Activated naive CD8-positive, alpha-beta T cell treated with anti-CD3 and anti-CD28 coated beads, Interleukin-2, amount 50 U/mL, for 24 hours (primary cell): Measurements from ENCODE around the gene CEP41.
"Not testable (repeated sequence)": the region's sequence is repeated elsewhere in the genome, so short reads cannot be mapped to it uniquely, and the experiment has no call there.

Experiments
- ATAC-seq: fragments of 150-1000 bp; cut with Tn5 transposase; one replicate; pipeline ENCODE4 v1.10.0; 2021
- DNase-seq: peaks from one replicate; pipeline ENCODE4 v3.0.0; 2021
- H3K27ac Mint-ChIP-seq: one replicate; pipeline ENCODE4 v1.8.0; 2021; ENCODE audit warnings: mild to moderate bottlenecking, mixed read lengths
- H3K27me3 Mint-ChIP-seq: one replicate; pipeline ENCODE4 v1.8.0; 2021; ENCODE audit warnings: mixed read lengths
- H3K36me3 Mint-ChIP-seq: one replicate; pipeline ENCODE4 v1.8.0; 2021; ENCODE audit warnings: low read depth, mixed read lengths
- H3K4me1 Mint-ChIP-seq: one replicate; pipeline ENCODE4 v1.8.0; 2021; ENCODE audit warnings: mixed read lengths
- H3K4me3 Mint-ChIP-seq: one replicate; pipeline ENCODE4 v1.8.0; 2021; ENCODE audit warnings: mild to moderate bottlenecking, moderate library complexity, mixed read lengths
- H3K9me3 Mint-ChIP-seq: one replicate; pipeline ENCODE4 v1.8.0; 2021; ENCODE audit warnings: mixed read lengths

The CEP41 gene

GRCh38 chr7:130475776-130476175 lies 35.0 kb upstream of the CEP41 start:
- H3K4me3 Mint-ChIP-seq: no peak overlapping the region
- H3K9me3 Mint-ChIP-seq: no peaks in the 10 kb centered on the region
- no peak for DNase-seq
- peaks cover 3% of the 10 kb centered on the region for H3K4me1 Mint-ChIP-seq
- no peak for ATAC-seq
- peaks cover 2% of the 10 kb centered on the region for H3K27me3 Mint-ChIP-seq
- H3K27ac Mint-ChIP-seq: no peak overlapping the region
- no peaks in the 10 kb centered on the region for H3K36me3 Mint-ChIP-seq

GRCh38 chr7:130473876-130474275 lies 33.1 kb upstream of the CEP41 start:
- DNase-seq (no peak), ATAC-seq (no peak)
- no peak overlapping the region for H3K27ac Mint-ChIP-seq
- H3K4me1 Mint-ChIP-seq: peaks cover 3% of the 10 kb centered on the region
- no peaks in the 10 kb centered on the region for H3K36me3 Mint-ChIP-seq
- H3K9me3 Mint-ChIP-seq: no peaks in the 10 kb centered on the region
- no peak overlapping the region for H3K4me3 Mint-ChIP-seq
- H3K27me3 Mint-ChIP-seq: no peaks in the 10 kb centered on the region

GRCh38 chr7:130473289-130473688 lies 32.5 kb upstream of the CEP41 start:
- no peak for ATAC-seq
- Mint-ChIP-seq H3K27me3 (no peaks in the 10 kb centered on the region), H3K27ac (no peak overlapping the region)

GRCh38 chr7:130471974-130472373 lies 31.2 kb upstream of the CEP41 start:
- DNase-seq: no peak
- Mint-ChIP-seq H3K36me3 (no peaks in the 10 kb centered on the region), H3K27ac (no peak overlapping the region), H3K4me3 (no peak overlapping the region), H3K27me3 (no peaks in the 10 kb centered on the region), H3K4me1 (peaks cover 3% of the 10 kb centered on the region), H3K9me3 (no peaks in the 10 kb centered on the region)
- ATAC-seq: no peak

More at GRCh38 chr7:130473289-130473688, 32.5 kb upstream of the CEP41 start:
- Mint-ChIP-seq H3K9me3 (no peaks in the 10 kb centered on the region), H3K4me3 (no peak overlapping the region), H3K4me1 (peaks cover 3% of the 10 kb centered on the region), H3K36me3 (no peaks in the 10 kb centered on the region)
- no peak for DNase-seq

- Mint-ChIP-seq H3K27ac (no peak overlapping the region), H3K4me3 (no peak overlapping the region), H3K4me1 (peaks cover 3% of the 10 kb centered on the region), H3K36me3 (no peaks in the 10 kb centered on the region), H3K9me3 (no peaks in the 10 kb centered on the region), H3K27me3 (no peaks in the 10 kb centered on the region)
- DNase-seq (no peak), ATAC-seq (no peak)
Observed at GRCh38 chr7:130468612-130469011, 27.8 kb upstream of the CEP41 start.

- Mint-ChIP-seq H3K4me3 (no peak overlapping the region), H3K9me3 (peaks cover 5% of the 10 kb centered on the region), H3K27me3 (no peaks in the 10 kb centered on the region), H3K27ac (no peak overlapping the region), H3K4me1 (peaks cover 2% of the 10 kb centered on the region), H3K36me3 (peaks cover 6% of the 10 kb centered on the region)
- DNase-seq (no peak), ATAC-seq (no peak)
Observed at GRCh38 chr7:130463553-130464434, 23.0 kb upstream of the CEP41 start.

- Mint-ChIP-seq H3K27ac (no peak overlapping the region), H3K36me3 (peaks cover 8% of the 10 kb centered on the region), H3K9me3 (peaks cover 10% of the 10 kb centered on the region), H3K27me3 (no peaks in the 10 kb centered on the region), H3K4me1 (peaks cover 10% of the 10 kb centered on the region), H3K4me3 (no peak overlapping the region)
- ATAC-seq: no peak
- no peak for DNase-seq
Observed at GRCh38 chr7:130461272-130461671, 20.5 kb upstream of the CEP41 start.

GRCh38 chr7:130458257-130458656 lies 17.4 kb upstream of the CEP41 start:
- DNase-seq (no peak), ATAC-seq (peak; percentile 73)
- Mint-ChIP-seq H3K4me1 (peaks cover 29% of the 10 kb centered on the region), H3K27me3 (no peaks in the 10 kb centered on the region), H3K36me3 (peaks cover 8% of the 10 kb centered on the region), H3K4me3 (peak overlapping the region; percentile 33), H3K27ac (no peak overlapping the region), H3K9me3 (peaks cover 10% of the 10 kb centered on the region)

- H3K27ac Mint-ChIP-seq: no peak overlapping the region
- no peak for ATAC-seq
Observed at GRCh38 chr7:130454959-130455358, 14.1 kb upstream of the CEP41 start.

GRCh38 chr7:130452951-130453350 lies 12.1 kb upstream of the CEP41 start:
- no peaks in the 10 kb centered on the region for H3K36me3 Mint-ChIP-seq
- peaks cover 19% of the 10 kb centered on the region for H3K4me1 Mint-ChIP-seq
- H3K9me3 Mint-ChIP-seq: peaks cover 7% of the 10 kb centered on the region
- no peak for DNase-seq
- no peak overlapping the region for H3K4me3 Mint-ChIP-seq
- peaks cover 5% of the 10 kb centered on the region for H3K27me3 Mint-ChIP-seq
- H3K27ac Mint-ChIP-seq: no peak overlapping the region
- no peak for ATAC-seq

More at GRCh38 chr7:130454959-130455358, 14.1 kb upstream of the CEP41 start:
- H3K36me3 Mint-ChIP-seq: peaks cover 8% of the 10 kb centered on the region
- H3K9me3 Mint-ChIP-seq: peaks cover 10% of the 10 kb centered on the region
- DNase-seq: no peak
- H3K27me3 Mint-ChIP-seq: no peaks in the 10 kb centered on the region
- peaks cover 29% of the 10 kb centered on the region for H3K4me1 Mint-ChIP-seq
- H3K4me3 Mint-ChIP-seq: no peak overlapping the region

- ATAC-seq, H3K27me3 Mint-ChIP-seq, H3K9me3 Mint-ChIP-seq, H3K27ac Mint-ChIP-seq, H3K36me3 Mint-ChIP-seq, DNase-seq, H3K4me3 Mint-ChIP-seq: not testable (repeated sequence)
- peaks cover 19% of the 10 kb centered on the region for H3K4me1 Mint-ChIP-seq
Observed at GRCh38 chr7:130451344-130451743, 10.5 kb upstream of the CEP41 start.

- ATAC-seq (peak; percentile 33), DNase-seq (no peak)
- Mint-ChIP-seq H3K9me3 (peaks cover 10% of the 10 kb centered on the region), H3K27me3 (peaks cover 5% of the 10 kb centered on the region), H3K4me3 (no peak overlapping the region), H3K4me1 (peaks cover 18% of the 10 kb centered on the region), H3K27ac (no peak overlapping the region), H3K36me3 (peaks cover 3% of the 10 kb centered on the region)
Observed at GRCh38 chr7:130446259-130446658, 5.4 kb upstream of the CEP41 start.

- Mint-ChIP-seq H3K9me3 (peaks cover 10% of the 10 kb centered on the region), H3K27me3 (peaks cover 5% of the 10 kb centered on the region), H3K36me3 (peaks cover 7% of the 10 kb centered on the region), H3K27ac (no peak overlapping the region), H3K4me1 (peaks cover 28% of the 10 kb centered on the region), H3K4me3 (no peak overlapping the region)
- ATAC-seq (no peak), DNase-seq (no peak)
Observed at GRCh38 chr7:130444751-130445407, 4.1 kb upstream of the CEP41 start.

- ATAC-seq (no peak), DNase-seq (no peak)
- Mint-ChIP-seq H3K4me1 (peaks cover 34% of the 10 kb centered on the region), H3K27me3 (peaks cover 5% of the 10 kb centered on the region), H3K9me3 (peaks cover 10% of the 10 kb centered on the region), H3K4me3 (no peak overlapping the region), H3K36me3 (peaks cover 7% of the 10 kb centered on the region), H3K27ac (no peak overlapping the region)
Observed at GRCh38 chr7:130444234-130444633, 3.4 kb upstream of the CEP41 start.

- no peak for ATAC-seq
Observed at GRCh38 chr7:130442601-130443000, 1.8 kb upstream of the CEP41 start.

More at GRCh38 chr7:130442601-130443000, 1.8 kb upstream of the CEP41 start:
- Mint-ChIP-seq H3K4me3 (no peak overlapping the region), H3K4me1 (peaks cover 38% of the 10 kb centered on the region), H3K27me3 (no peaks in the 10 kb centered on the region), H3K36me3 (peaks cover 5% of the 10 kb centered on the region), H3K27ac (no peak overlapping the region), H3K9me3 (peaks cover under 1% of the 10 kb centered on the region)
- DNase-seq: no peak
